ENCODE measurements around the gene SLC30A2. TPM values are rescaled to one million over a fixed set of nuclear protein-coding genes. Genes with fewer than 3 reads are reported as not detected.

Gene SLC30A2
- total RNA-seq, 1 experiment from 2014 or later: 0.17 TPM

GRCh38 chr1:26079178-26079563, 33.3 kb upstream of the SLC30A2 start:
- DNase-seq: peak; percentile 57
- H3K27me3 ChIP-seq (ENCODE audit: control insufficient read depth, insufficient read depth, low read length): no peaks in the 10 kb centered on the region; the same call in 1 of the 2 replicates

GRCh38 chr1:26078286-26079177, 32.6 kb upstream of the SLC30A2 start:
- no peak for DNase-seq
- no peaks in the 10 kb centered on the region for H3K36me3 ChIP-seq (replicated peaks; ENCODE audit: control insufficient read depth, insufficient read depth, low read length)
- H3K4me3 ChIP-seq (ENCODE audit: insufficient read depth, low read depth, low read length): no peak overlapping the region
- H3K27me3 ChIP-seq (ENCODE audit: control insufficient read depth, insufficient read depth, low read length): no peaks in the 10 kb centered on the region; the same call in 1 of the 2 replicates

More at GRCh38 chr1:26079178-26079563, 33.3 kb upstream of the SLC30A2 start:
- H3K36me3 ChIP-seq (replicated peaks; ENCODE audit: control insufficient read depth, insufficient read depth, low read length): no peaks in the 10 kb centered on the region
- no peak overlapping the region for H3K4me3 ChIP-seq (ENCODE audit: insufficient read depth, low read depth, low read length)

DNA sequence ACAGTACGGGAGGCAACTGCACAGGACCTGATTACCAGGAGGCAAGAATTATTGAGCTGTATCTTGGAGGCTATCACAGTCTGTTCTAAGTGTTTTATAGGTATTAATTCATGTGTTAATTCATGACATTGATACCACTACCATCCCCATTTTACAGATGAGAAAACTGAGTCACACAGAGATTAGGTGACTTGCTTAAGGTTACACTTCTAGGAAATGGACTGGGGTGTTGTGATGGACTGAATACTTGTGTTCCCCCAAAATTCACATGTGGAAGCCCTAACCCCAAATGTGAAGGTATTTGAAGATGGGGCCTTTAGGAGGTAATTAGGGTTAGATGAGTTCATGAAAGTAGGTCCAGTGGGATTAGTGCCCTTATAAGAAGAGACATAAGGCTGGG, 31.6 kb upstream of the SLC30A2 start:
- no peak for DNase-seq
- H3K27me3 ChIP-seq (ENCODE audit: control insufficient read depth, insufficient read depth, low read length): no peaks in the 10 kb centered on the region; the same call in 1 of the 2 replicates

GRCh38 chr1:26075421-26076144, 29.7 kb upstream of the SLC30A2 start:
- Histone ChIP-seq H3K36me3 (replicated peaks; ENCODE audit: control insufficient read depth, insufficient read depth, low read length) (no peaks in the 10 kb centered on the region), H3K27me3 (ENCODE audit: control insufficient read depth, insufficient read depth, low read length) (no peaks in the 10 kb centered on the region; the same call in 1 of the 2 replicates), H3K4me3 (ENCODE audit: insufficient read depth, low read depth, low read length) (no peak overlapping the region)
- DNase-seq: no peak

More for the DNA sequence above, 31.6 kb upstream of the SLC30A2 start:
- Histone ChIP-seq H3K36me3 (replicated peaks; ENCODE audit: control insufficient read depth, insufficient read depth, low read length) (no peaks in the 10 kb centered on the region), H3K4me3 (ENCODE audit: insufficient read depth, low read depth, low read length) (no peak overlapping the region)

DNA sequence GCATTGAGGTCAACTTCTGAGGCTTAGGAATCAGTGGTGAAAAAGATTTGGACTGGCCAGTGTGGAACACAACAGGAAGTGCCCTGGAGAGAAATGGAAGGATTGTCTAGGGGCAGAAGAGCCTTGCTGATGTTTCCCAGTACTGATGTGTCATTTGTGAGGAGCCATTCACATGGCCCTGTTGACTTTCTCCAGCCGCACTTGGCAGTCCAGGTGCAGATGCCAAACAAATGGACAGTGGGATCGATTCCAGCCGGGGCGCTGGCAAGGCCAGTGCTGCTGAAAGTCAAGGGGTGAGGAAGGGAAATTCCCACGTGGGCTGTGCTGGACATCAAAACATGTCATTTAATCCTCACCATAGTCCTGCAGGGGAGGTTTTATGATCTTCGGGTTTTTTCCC, 26.4 kb upstream of the SLC30A2 start:
- DNase-seq: no peak
- Histone ChIP-seq H3K27me3 (ENCODE audit: control insufficient read depth, insufficient read depth, low read length) (no peaks in the 10 kb centered on the region; the same call in 1 of the 2 replicates), H3K36me3 (replicated peaks; ENCODE audit: control insufficient read depth, insufficient read depth, low read length) (no peaks in the 10 kb centered on the region), H3K4me3 (ENCODE audit: insufficient read depth, low read depth, low read length) (no peak overlapping the region)

DNA sequence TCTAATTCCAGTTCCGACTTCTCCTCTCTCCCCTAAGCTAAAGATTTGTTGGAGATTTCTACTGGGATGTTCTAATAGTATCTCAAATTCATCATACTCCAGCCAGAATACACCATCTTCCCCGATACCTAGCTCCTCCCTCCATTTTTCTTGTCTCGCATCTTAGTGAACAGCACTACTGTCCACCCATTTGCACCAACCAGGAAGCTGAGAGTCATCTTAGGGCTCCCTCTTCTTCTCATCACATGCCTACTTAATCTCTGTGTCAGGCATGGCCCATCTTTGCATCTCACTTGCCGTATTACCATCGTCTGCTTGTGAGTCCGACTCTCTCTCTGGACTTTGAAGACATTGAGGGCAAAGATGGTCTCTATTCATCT, 25.0 kb upstream of the SLC30A2 start:
- Histone ChIP-seq H3K36me3 (replicated peaks; ENCODE audit: control insufficient read depth, insufficient read depth, low read length) (no peaks in the 10 kb centered on the region), H3K27me3 (ENCODE audit: control insufficient read depth, insufficient read depth, low read length) (no peaks in the 10 kb centered on the region; the same call in 1 of the 2 replicates), H3K4me3 (ENCODE audit: insufficient read depth, low read depth, low read length) (no peak overlapping the region)
- DNase-seq: no peak

- H3K4me3 ChIP-seq (ENCODE audit: insufficient read depth, low read depth, low read length): no peak overlapping the region
- no peaks in the 10 kb centered on the region for H3K27me3 ChIP-seq (ENCODE audit: control insufficient read depth, insufficient read depth, low read length)
- no peaks in the 10 kb centered on the region for H3K36me3 ChIP-seq (replicated peaks; ENCODE audit: control insufficient read depth, insufficient read depth, low read length)
- no peak for DNase-seq
Measured at GRCh38 chr1:26070296-26070962, 24.5 kb upstream of the SLC30A2 start.

DNA sequence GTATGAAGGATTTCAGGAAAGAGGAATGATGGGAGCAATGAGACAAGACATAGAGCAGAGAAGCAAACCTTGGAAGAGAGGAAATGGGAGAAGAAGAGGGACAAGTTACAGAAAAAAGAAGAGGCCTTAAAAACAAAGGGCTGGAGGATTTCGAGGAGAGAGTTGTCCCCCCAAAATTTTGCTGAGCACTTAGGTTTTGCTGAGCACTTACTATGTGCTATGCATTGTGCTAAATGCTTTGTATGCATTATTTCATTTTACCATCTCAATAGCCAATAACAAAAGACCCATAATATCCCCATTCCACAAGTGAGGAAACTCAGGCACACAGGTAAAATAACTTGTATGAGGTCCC, 24.0 kb upstream of the SLC30A2 start:
- no peak for DNase-seq
- Histone ChIP-seq H3K27me3 (ENCODE audit: control insufficient read depth, insufficient read depth, low read length) (no peaks in the 10 kb centered on the region), H3K4me3 (ENCODE audit: insufficient read depth, low read depth, low read length) (no peak overlapping the region), H3K36me3 (replicated peaks; ENCODE audit: control insufficient read depth, insufficient read depth, low read length) (no peaks in the 10 kb centered on the region)

GRCh38 chr1:26067432-26067911, 21.6 kb upstream of the SLC30A2 start, which contains the start of gene TRIM63:
TRIM63 (minus strand) TSS chr1:26067630; CDS start chr1:26067494, 136 bp downstream.
- no peak within 1 kb of the TSS for H3K4me3 ChIP-seq (ENCODE audit: insufficient read depth, low read depth, low read length)
- no peaks in the 10 kb centered on the region for H3K36me3 ChIP-seq (replicated peaks; ENCODE audit: control insufficient read depth, insufficient read depth, low read length)
- no peak for DNase-seq
- H3K27me3 ChIP-seq (ENCODE audit: control insufficient read depth, insufficient read depth, low read length): no peaks in the 10 kb centered on the region

- H3K36me3 ChIP-seq (replicated peaks; ENCODE audit: control insufficient read depth, insufficient read depth, low read length): no peaks in the 10 kb centered on the region
- H3K4me3 ChIP-seq (ENCODE audit: insufficient read depth, low read depth, low read length): no peak overlapping the region
- peak; percentile 58 for DNase-seq
- H3K27me3 ChIP-seq (ENCODE audit: control insufficient read depth, insufficient read depth, low read length): no peaks in the 10 kb centered on the region
Measured at GRCh38 chr1:26066857-26067256, 20.9 kb upstream of the SLC30A2 start.

DNA sequence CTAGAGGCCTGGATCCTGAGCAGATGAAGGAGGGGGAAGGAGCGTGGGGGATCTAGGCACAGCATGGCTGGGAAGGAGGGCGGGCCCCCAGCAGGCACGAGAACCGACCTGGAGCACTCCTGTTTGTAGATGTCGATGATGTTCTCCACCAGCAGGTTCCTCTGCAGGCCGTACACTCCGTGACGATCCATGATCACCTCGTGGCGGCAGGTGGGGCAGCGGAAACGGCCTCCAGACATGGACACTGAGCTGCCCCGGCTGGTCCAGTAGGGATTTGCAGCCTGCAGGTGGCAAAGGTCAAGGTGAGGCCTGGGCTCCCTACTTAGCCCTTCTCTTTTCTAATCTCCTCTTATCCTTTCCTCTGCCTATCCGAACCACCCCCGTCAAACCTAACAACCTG, 20.2 kb upstream of the SLC30A2 start:
- Histone ChIP-seq H3K27me3 (ENCODE audit: control insufficient read depth, insufficient read depth, low read length) (no peaks in the 10 kb centered on the region), H3K36me3 (replicated peaks; ENCODE audit: control insufficient read depth, insufficient read depth, low read length) (no peaks in the 10 kb centered on the region), H3K4me3 (ENCODE audit: insufficient read depth, low read depth, low read length) (no peak overlapping the region)
- no peak for DNase-seq

GRCh38 chr1:26064553-26064952, 18.6 kb upstream of the SLC30A2 start:
- DNase-seq: no peak
- Histone ChIP-seq H3K36me3 (replicated peaks; ENCODE audit: control insufficient read depth, insufficient read depth, low read length) (no peaks in the 10 kb centered on the region), H3K27me3 (ENCODE audit: control insufficient read depth, insufficient read depth, low read length) (no peaks in the 10 kb centered on the region; the same call in 1 of the 2 replicates), H3K4me3 (ENCODE audit: insufficient read depth, low read depth, low read length) (no peak overlapping the region)

GRCh38 chr1:26060832-26061574, 15.1 kb upstream of the SLC30A2 start:
- H3K4me3 ChIP-seq (ENCODE audit: insufficient read depth, low read depth, low read length): no peak overlapping the region
- peaks cover 1% of the 10 kb centered on the region; the same call in 1 of the 2 replicates for H3K27me3 ChIP-seq (ENCODE audit: control insufficient read depth, insufficient read depth, low read length)
- DNase-seq: no peak
- H3K36me3 ChIP-seq (replicated peaks; ENCODE audit: control insufficient read depth, insufficient read depth, low read length): no peaks in the 10 kb centered on the region

GRCh38 chr1:26059906-26060305, 14.0 kb upstream of the SLC30A2 start:
- peaks cover 1% of the 10 kb centered on the region; the same call in 1 of the 2 replicates for H3K27me3 ChIP-seq (ENCODE audit: control insufficient read depth, insufficient read depth, low read length)
- DNase-seq: no peak
- H3K36me3 ChIP-seq (replicated peaks; ENCODE audit: control insufficient read depth, insufficient read depth, low read length): no peaks in the 10 kb centered on the region
- no peak overlapping the region for H3K4me3 ChIP-seq (ENCODE audit: insufficient read depth, low read depth, low read length)

Measured in H7 (cell line).